ENCODE results near the gene ZCCHC7.

DNA sequence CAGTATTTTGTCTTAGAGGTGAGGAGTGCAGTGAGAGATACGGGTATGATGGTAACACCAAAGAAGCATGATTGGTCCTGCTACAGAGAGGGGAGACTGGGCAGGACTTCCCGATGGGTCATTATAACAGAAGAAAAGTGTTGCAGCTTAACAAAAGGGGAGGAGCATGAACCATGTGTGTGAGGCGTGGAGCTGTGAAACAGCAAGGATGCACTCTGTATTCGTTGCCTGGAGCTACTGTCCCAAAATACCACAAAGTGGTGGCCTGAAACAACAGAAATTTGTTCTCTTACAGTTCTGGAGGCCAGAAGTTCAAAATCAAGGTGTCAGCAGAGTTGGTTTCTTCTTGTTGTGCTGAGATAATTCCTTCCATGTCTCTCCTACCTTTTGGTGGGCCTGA is 242.8 kb downstream of the ZCCHC7 start:
- TF ChIP-seq, protein P1, sequence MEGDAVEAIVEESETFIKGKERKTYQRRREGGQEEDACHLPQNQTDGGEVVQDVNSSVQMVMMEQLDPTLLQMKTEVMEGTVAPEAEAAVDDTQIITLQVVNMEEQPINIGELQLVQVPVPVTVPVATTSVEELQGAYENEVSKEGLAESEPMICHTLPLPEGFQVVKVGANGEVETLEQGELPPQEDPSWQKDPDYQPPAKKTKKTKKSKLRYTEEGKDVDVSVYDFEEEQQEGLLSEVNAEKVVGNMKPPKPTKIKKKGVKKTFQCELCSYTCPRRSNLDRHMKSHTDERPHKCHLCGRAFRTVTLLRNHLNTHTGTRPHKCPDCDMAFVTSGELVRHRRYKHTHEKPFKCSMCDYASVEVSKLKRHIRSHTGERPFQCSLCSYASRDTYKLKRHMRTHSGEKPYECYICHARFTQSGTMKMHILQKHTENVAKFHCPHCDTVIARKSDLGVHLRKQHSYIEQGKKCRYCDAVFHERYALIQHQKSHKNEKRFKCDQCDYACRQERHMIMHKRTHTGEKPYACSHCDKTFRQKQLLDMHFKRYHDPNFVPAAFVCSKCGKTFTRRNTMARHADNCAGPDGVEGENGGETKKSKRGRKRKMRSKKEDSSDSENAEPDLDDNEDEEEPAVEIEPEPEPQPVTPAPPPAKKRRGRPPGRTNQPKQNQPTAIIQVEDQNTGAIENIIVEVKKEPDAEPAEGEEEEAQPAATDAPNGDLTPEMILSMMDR (IDR thresholded peaks at IDR 0.05; ENCODE audit: low read depth, low read length, poor library complexity, severe bottlenecking), result no peak
- TF ChIP-seq EZH2phosphoT487 (IDR thresholded peaks at IDR 0.05; ENCODE audit: borderline replicate concordance, low read length), result no peak
